Hepatocyte (in vitro differentiated cells): Measurements from ENCODE around the gene BRI3.

Experiments used
- CTCF ChIP-seq: fragments of 200-600 bp; sonication (generic); IDR thresholded peaks from 2 replicates; pipeline ENCODE4 v1.5.1; 2016; ENCODE audit warnings: antibody characterized with exemption, mild to moderate bottlenecking; ENCODE audit not compliant: poor library complexity
- EZH2 ChIP-seq: fragments of 200-600 bp; sonication (generic); IDR thresholded peaks from 2 replicates; pipeline ENCODE4 v1.6.1; 2016; ENCODE audit warnings: antibody characterized with exemption, mild to moderate bottlenecking, borderline replicate concordance
- EZH2phosphoT487 ChIP-seq: fragments of 200-600 bp; sonication (generic); IDR thresholded peaks from one replicate; pipeline ENCODE4 v1.6.1; 2018; ENCODE audit warnings: antibody characterized with exemption, mild to moderate bottlenecking, low read depth, moderate library complexity; ENCODE audit not compliant: unreplicated experiment, severe bottlenecking

DNA sequence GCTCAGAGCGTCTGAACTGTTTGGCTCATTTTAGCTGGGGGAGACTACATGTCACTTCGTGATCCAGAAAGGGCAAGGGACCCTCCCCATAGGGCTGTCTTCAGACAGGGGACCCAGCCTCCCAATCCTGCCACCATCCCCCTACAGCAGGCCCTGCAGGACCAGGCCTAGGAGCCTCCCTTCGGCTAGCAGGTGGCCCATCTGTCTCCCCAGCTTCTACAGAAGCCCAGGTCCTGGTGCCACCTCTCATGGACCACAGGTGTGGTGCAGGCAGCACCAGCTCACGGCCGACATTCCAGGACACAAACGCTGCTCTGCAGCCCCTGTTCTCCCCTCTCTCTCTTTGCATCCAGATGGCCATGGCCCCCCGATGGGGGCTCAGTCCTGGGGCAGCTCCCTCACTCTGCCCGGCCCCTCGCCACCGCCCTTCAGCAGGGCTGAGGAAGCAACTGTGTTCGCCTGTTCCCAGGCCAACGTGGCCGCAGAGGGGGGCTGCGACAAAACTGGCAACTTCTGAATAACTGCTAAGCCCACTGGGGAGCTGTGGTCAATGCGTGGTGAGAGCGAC, 39.7 kb upstream of the BRI3 start:
- no peak for TF ChIP-seq CTCF
- TF ChIP-seq EZH2, result no peak
- no peak for TF ChIP-seq EZH2phosphoT487
